IPS-15b (cell line): ENCODE results near the gene NR4A3.
"Not testable (repeated sequence)": the region's sequence is repeated elsewhere in the genome, so short reads cannot be mapped to it uniquely, and the experiment has no call there.

Source experiments
- H3K27me3 ChIP-seq: one replicate; pipeline ENCODE4 v1.6.1; 2013; ENCODE audit warnings: low read length; ENCODE audit not compliant: control insufficient read depth, insufficient read depth
- H3K36me3 ChIP-seq: one replicate; pipeline ENCODE4 v1.6.1; 2013; ENCODE audit warnings: low read length; ENCODE audit not compliant: control insufficient read depth, insufficient read depth
- H3K4me1 ChIP-seq: one replicate; pipeline ENCODE4 v1.6.1; 2013; ENCODE audit warnings: mild to moderate bottlenecking, low read length; ENCODE audit not compliant: control insufficient read depth, insufficient read depth
- H3K4me3 ChIP-seq: one replicate; pipeline ENCODE4 v1.5.1; 2013; ENCODE audit warnings: low read depth, low read length
- H3K9ac ChIP-seq: one replicate; pipeline ENCODE4 v1.6.1; 2013; ENCODE audit warnings: low read depth, mild to moderate bottlenecking, low read length
- H3K9me3 ChIP-seq: one replicate; pipeline ENCODE4 v1.6.1; 2013; ENCODE audit warnings: mild to moderate bottlenecking, low read length; ENCODE audit not compliant: control insufficient read depth, insufficient read depth

Gene NR4A3

GRCh38 chr9:99848447-99848846, 26.8 kb downstream of the NR4A3 start:
- no peaks in the 10 kb centered on the region for H3K4me1 ChIP-seq
- no peaks in the 10 kb centered on the region for H3K27me3 ChIP-seq
- no peaks in the 10 kb centered on the region for H3K36me3 ChIP-seq
- no peaks in the 10 kb centered on the region for H3K9me3 ChIP-seq
- no peak overlapping the region for H3K9ac ChIP-seq
- H3K4me3 ChIP-seq = no peak overlapping the region

GRCh38 chr9:99850736-99851499, 29.2 kb downstream of the NR4A3 start:
- H3K9me3 ChIP-seq = no peaks in the 10 kb centered on the region
- no peaks in the 10 kb centered on the region for H3K4me1 ChIP-seq
- no peaks in the 10 kb centered on the region for H3K36me3 ChIP-seq
- no peak overlapping the region for H3K9ac ChIP-seq
- H3K4me3 ChIP-seq = no peak overlapping the region
- H3K27me3 ChIP-seq = no peaks in the 10 kb centered on the region

GRCh38 chr9:99851500-99851822, 29.8 kb downstream of the NR4A3 start:
- Histone ChIP-seq H3K27me3 (no peaks in the 10 kb centered on the region), H3K4me1 (no peaks in the 10 kb centered on the region), H3K9me3 (no peaks in the 10 kb centered on the region), H3K4me3 (no peak overlapping the region), H3K9ac (no peak overlapping the region), H3K36me3 (no peaks in the 10 kb centered on the region)

GRCh38 chr9:99852617-99853016, 30.9 kb downstream of the NR4A3 start:
- no peaks in the 10 kb centered on the region for H3K27me3 ChIP-seq
- H3K9ac ChIP-seq = no peak overlapping the region
- H3K36me3 ChIP-seq = no peaks in the 10 kb centered on the region
- H3K4me3 ChIP-seq = no peak overlapping the region
- H3K9me3 ChIP-seq = no peaks in the 10 kb centered on the region
- H3K4me1 ChIP-seq = no peaks in the 10 kb centered on the region

- H3K4me1 ChIP-seq = peaks cover 6% of the 10 kb centered on the region
- no peaks in the 10 kb centered on the region for H3K36me3 ChIP-seq
- no peaks in the 10 kb centered on the region for H3K27me3 ChIP-seq
- no peak overlapping the region for H3K4me3 ChIP-seq
- H3K9ac ChIP-seq = no peak overlapping the region
- H3K9me3 ChIP-seq = no peaks in the 10 kb centered on the region
These were observed 33.9 kb downstream of the NR4A3 start for GRCh38 chr9:99855467-99856176.

- H3K27me3 ChIP-seq, H3K4me3 ChIP-seq, H3K36me3 ChIP-seq, H3K9ac ChIP-seq, H3K9me3 ChIP-seq, H3K4me1 ChIP-seq: not testable (repeated sequence)
These were observed 35.9 kb downstream of the NR4A3 start for GRCh38 chr9:99857576-99857975.

GRCh38 chr9:99858087-99858486, 36.4 kb downstream of the NR4A3 start:
- Histone ChIP-seq H3K4me3 (no peak overlapping the region), H3K4me1 (peaks cover 6% of the 10 kb centered on the region), H3K9ac (no peak overlapping the region), H3K27me3 (no peaks in the 10 kb centered on the region), H3K36me3 (no peaks in the 10 kb centered on the region), H3K9me3 (no peaks in the 10 kb centered on the region)

- H3K4me1 ChIP-seq = peaks cover 6% of the 10 kb centered on the region
- H3K27me3 ChIP-seq = no peaks in the 10 kb centered on the region
- H3K9me3 ChIP-seq = no peaks in the 10 kb centered on the region
- no peaks in the 10 kb centered on the region for H3K36me3 ChIP-seq
- H3K9ac ChIP-seq = no peak overlapping the region
- no peak overlapping the region for H3K4me3 ChIP-seq
These were observed 37.7 kb downstream of the NR4A3 start for GRCh38 chr9:99859243-99859980.

GRCh38 chr9:99860266-99860665, 38.6 kb downstream of the NR4A3 start:
- no peak overlapping the region for H3K9ac ChIP-seq
- peaks cover 6% of the 10 kb centered on the region for H3K4me1 ChIP-seq
- H3K27me3 ChIP-seq = no peaks in the 10 kb centered on the region
- H3K36me3 ChIP-seq = no peaks in the 10 kb centered on the region
- H3K9me3 ChIP-seq = no peaks in the 10 kb centered on the region
- H3K4me3 ChIP-seq = no peak overlapping the region

- H3K4me1 ChIP-seq = peaks cover 6% of the 10 kb centered on the region
- H3K9ac ChIP-seq = no peak overlapping the region
- H3K27me3 ChIP-seq = no peaks in the 10 kb centered on the region
- no peak overlapping the region for H3K4me3 ChIP-seq
- no peaks in the 10 kb centered on the region for H3K9me3 ChIP-seq
- no peaks in the 10 kb centered on the region for H3K36me3 ChIP-seq
These were observed 42.3 kb downstream of the NR4A3 start for GRCh38 chr9:99863955-99864354.

- Histone ChIP-seq H3K4me1 (no peaks in the 10 kb centered on the region), H3K9me3 (no peaks in the 10 kb centered on the region), H3K4me3 (no peak overlapping the region), H3K36me3 (no peaks in the 10 kb centered on the region), H3K27me3 (no peaks in the 10 kb centered on the region), H3K9ac (no peak overlapping the region)
These were observed 44.7 kb downstream of the NR4A3 start for GRCh38 chr9:99866398-99866797.

GRCh38 chr9:99867536-99867935, 45.9 kb downstream of the NR4A3 start:
- H3K4me3 ChIP-seq = no peak overlapping the region
- H3K27me3 ChIP-seq = no peaks in the 10 kb centered on the region
- no peaks in the 10 kb centered on the region for H3K4me1 ChIP-seq
- H3K9ac ChIP-seq = no peak overlapping the region
- no peaks in the 10 kb centered on the region for H3K9me3 ChIP-seq
- H3K36me3 ChIP-seq = no peaks in the 10 kb centered on the region
